ENCODE results near the gene WDR86. TPM values are rescaled to one million over a fixed set of nuclear protein-coding genes. Genes with fewer than 3 reads are reported as not detected.

Gene WDR86
- total and polyA plus RNA-seq, 2 of the 8 experiments (the other 6 are each of a cell fraction or from before 2014, with no cell fraction given), result 12.7 to 15.8 TPM

DNA sequence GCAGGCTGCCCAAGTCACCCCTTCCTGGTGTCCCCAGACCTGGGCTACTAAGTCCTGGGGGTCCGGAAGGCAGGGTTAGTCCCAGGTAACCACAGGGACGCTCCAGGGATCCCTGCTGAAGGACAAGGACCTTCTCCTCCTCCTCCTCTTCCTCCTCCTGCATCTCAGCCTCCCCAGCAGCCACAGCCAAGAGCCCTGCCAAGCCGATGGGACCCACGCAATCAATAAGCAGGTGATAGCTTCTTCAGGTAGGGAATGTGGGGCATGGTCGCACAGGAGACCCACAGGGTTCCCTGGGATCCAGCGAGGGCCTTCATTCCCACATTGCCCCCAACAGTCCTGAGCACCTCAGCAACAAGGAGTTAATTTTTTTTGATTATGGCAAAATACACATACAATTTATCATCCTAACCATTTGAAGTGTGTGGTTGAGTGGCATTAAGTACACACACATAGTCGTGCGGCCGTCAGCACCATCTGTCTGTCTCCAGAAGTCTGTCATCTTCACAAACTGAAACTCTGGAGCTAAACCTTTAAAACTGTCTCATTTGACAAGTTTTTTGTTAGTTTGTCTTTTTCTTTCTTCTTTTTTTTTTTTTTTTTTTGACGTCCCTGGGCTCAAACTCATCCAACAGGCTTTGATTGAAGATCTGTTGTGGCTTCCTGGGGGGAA is 18.0 kb upstream of the WDR86 start:
- no peak for DNase-seq (ENCODE audit: low read depth in 1 of 2, low spot score in 2 of 2)
- Histone ChIP-seq H2AFZ (ENCODE audit: low read length) (no peak overlapping the region), H3K79me2 (ENCODE audit: control insufficient read depth in 1 of 2, insufficient read depth in 2 of 2, low read length in 2 of 2) (no peaks in the 10 kb centered on the region), H3K27me3 (replicated peaks in 1 of 4; ENCODE audit: control insufficient read depth in 3 of 4, extremely low read depth in 1 of 4, insufficient read depth in 3 of 4, low read length in 3 of 4) (no peaks in the 10 kb centered on the region), H3K23me2 (ENCODE audit: low read depth, low read length) (no peaks in the 10 kb centered on the region), H2BK12ac (ENCODE audit: low read depth, low read length) (no peak overlapping the region), H3K9ac (replicated peaks in 1 of 4; ENCODE audit: extremely low read depth in 1 of 4, low read depth in 3 of 4, low read length in 3 of 4) (no peak overlapping the region), H3K4me2 (ENCODE audit: insufficient read depth in 1 of 2, low read depth in 2 of 2, low read length in 2 of 2) (peak overlapping the region in 1 of 2 experiments; percentile 20; a peak in 1 of 4 replicates), H3K27ac (ENCODE audit: low read depth, low read length) (no peak overlapping the region), H3K4me3 (ENCODE audit: extremely low read depth in 1 of 4, insufficient read depth in 2 of 4, low read depth in 3 of 4, low read length in 4 of 4) (no peak overlapping the region), H2BK15ac (ENCODE audit: low read length) (no peak overlapping the region), H2AK5ac (ENCODE audit: low read depth, low read length) (no peak overlapping the region), H3K36me3 (ENCODE audit: control insufficient read depth in 2 of 4, insufficient read depth in 4 of 4, low read length in 3 of 4) (no peaks in the 10 kb centered on the region), H2BK120ac (replicated peaks; ENCODE audit: low read depth, low read length) (no peak overlapping the region), H3K18ac (ENCODE audit: extremely low read depth, low read length) (no peak overlapping the region), H3K9me3 (ENCODE audit: insufficient read depth in 2 of 2, low read depth in 1 of 2, low read length in 1 of 2) (no peaks in the 10 kb centered on the region), H3K4me1 (replicated peaks in 1 of 4; ENCODE audit: control insufficient read depth in 3 of 4, insufficient read depth in 4 of 4, low read length in 3 of 4) (peaks cover 5 to 20% (median 11%) of the 10 kb centered on the region in 4 experiments), H3K79me1 (ENCODE audit: low read depth, low read length) (no peaks in the 10 kb centered on the region), H3K4ac (replicated peaks; ENCODE audit: insufficient read length, low read depth, low read length) (no peak overlapping the region), H3K23ac (ENCODE audit: insufficient read length) (no peak overlapping the region), H3K14ac (ENCODE audit: insufficient read length) (no peak overlapping the region), H4K91ac (replicated peaks; ENCODE audit: insufficient read length, low read length) (no peak overlapping the region), H4K5ac (ENCODE audit: insufficient read length, low read depth, low read length) (no peak overlapping the region), H2BK20ac (ENCODE audit: low read length) (no peak overlapping the region), H4K8ac (ENCODE audit: extremely low read depth, insufficient read depth, low read length) (no peak overlapping the region), H3K56ac (replicated peaks; ENCODE audit: insufficient read length, low read depth, low read length) (no peak overlapping the region), H2BK5ac (ENCODE audit: low read depth, low read length) (0 out of 2 replicates have a peak overlapping the region, but pooled peaks have one; percentile 39), H4K20me1 (replicated peaks in 1 of 2; ENCODE audit: control insufficient read depth in 1 of 2, insufficient read depth in 2 of 2, low read length in 2 of 2) (no peaks in the 10 kb centered on the region)
- CTCF ChIA-PET (ENCODE audit: partially characterized antibody), result interaction anchor here (1.4 to 2.2 kb wide), 2 partner anchors 10 to 21 kb away, joined by 4 to 5 read pairs; no protein-coding TSS in a partner anchor
- WGBS, 2 experiments (ENCODE audit: extremely low coverage in 1 of 2, insufficient coverage in 1 of 2, insufficient read length in 1 of 2, insufficient replicate concordance in 2 of 2, low coverage in 1 of 2, low lambda C conversion rate in 2 of 2, missing lambda C conversion rate in 1 of 2), result 87% methylated on average over 9 of the region's 10 CpGs; no CpG with 5 or more reads in 1 of the 2 experiments
- POLR2A ChIA-PET (ENCODE audit: partially characterized antibody), result interaction anchor here (0.8 kb wide), 1 partner anchor 10 kb away, joined by 3 read pairs; no protein-coding TSS in a partner anchor
- TF ChIP-seq CBX5 (IDR thresholded peaks at IDR 0.05; ENCODE audit: low read depth, low read length) (no peak), POLR2AphosphoS5 (IDR thresholded peaks at IDR 0.05; ENCODE audit: low read depth, low read length) (no peak), FOSL1 (IDR thresholded peaks at IDR 0.05; ENCODE audit: insufficient read depth, low read depth, low read length) (no peak), EZH2 (IDR thresholded peaks at IDR 0.05; ENCODE audit: low read depth, low read length, severe bottlenecking) (no peak), HDAC6 (IDR thresholded peaks at IDR 0.05; ENCODE audit: low read depth, low read length) (no peak), CTBP2 (IDR thresholded peaks at IDR 0.05; ENCODE audit: borderline replicate concordance, insufficient read depth, insufficient read length, low read length) (no peak), JUN (IDR thresholded peaks at IDR 0.05; ENCODE audit: low read depth, low read length) (no peak), NANOG (IDR thresholded peaks at IDR 0.05; ENCODE audit: insufficient read depth, low read depth, low read length, poor library complexity, severe bottlenecking) (no peak), CREB1 (IDR thresholded peaks at IDR 0.05) (no peak), SIRT6 (IDR thresholded peaks at IDR 0.05; ENCODE audit: low read length) (no peak), SAP30 (IDR thresholded peaks at IDR 0.05; ENCODE audit: insufficient read depth, insufficient replicate concordance, low read length) (no peak)
- TF ChIP-seq, protein P1, sequence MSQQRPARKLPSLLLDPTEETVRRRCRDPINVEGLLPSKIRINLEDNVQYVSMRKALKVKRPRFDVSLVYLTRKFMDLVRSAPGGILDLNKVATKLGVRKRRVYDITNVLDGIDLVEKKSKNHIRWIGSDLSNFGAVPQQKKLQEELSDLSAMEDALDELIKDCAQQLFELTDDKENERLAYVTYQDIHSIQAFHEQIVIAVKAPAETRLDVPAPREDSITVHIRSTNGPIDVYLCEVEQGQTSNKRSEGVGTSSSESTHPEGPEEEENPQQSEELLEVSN (IDR thresholded peaks at IDR 0.05), result no peak
- no peak for FAIRE-seq
